Astrocyte (in vitro differentiated cells and primary cell): ENCODE measurements around the gene UNC79.

Source experiments
- CTCF ChIP-seq: IDR thresholded peaks from 2 replicates; pipeline ENCODE4 v1.5.1; 2011; ENCODE audit warnings: low read depth, mild to moderate bottlenecking, inconsistent platforms, low read length, moderate library complexity; ENCODE audit not compliant: insufficient read depth
- EZH2 ChIP-seq: IDR thresholded peaks from 2 replicates; pipeline ENCODE4 v1.6.1; 2012; ENCODE audit warnings: mild to moderate bottlenecking, low read length, inconsistent platforms; ENCODE audit not compliant: insufficient read depth

- no peak for TF ChIP-seq CTCF
- no peak for TF ChIP-seq EZH2
Observed at GRCh38 chr14:93753647-93754046, 322.9 kb downstream of the UNC79 start.
